ENCODE data around the gene ANKRD26.

Gene ANKRD26

GRCh38 chr10:27020243-27020642, 80.1 kb downstream of the ANKRD26 start:
- Histone ChIP-seq H3K4me1 (ENCODE audit: control insufficient read depth, insufficient read depth, low read length) (no peaks in the 10 kb centered on the region), H3K9me3 (ENCODE audit: control insufficient read depth, insufficient read depth, low read depth, low read length) (no peaks in the 10 kb centered on the region), H3K36me3 (ENCODE audit: control insufficient read depth in 2 of 2, insufficient read depth in 1 of 2, low read length in 2 of 2) (peaks cover 25 to 29% of the 10 kb centered on the region in 2 experiments), H3K27ac (ENCODE audit: extremely low read depth, low read depth, low read length) (no peak overlapping the region), H3K4me3 (ENCODE audit: low read depth, low read length) (no peak overlapping the region)
- no peak for TF ChIP-seq ZNF223 (tag by site-specific recombination; IDR thresholded peaks at IDR 0.05)
- TF ChIP-seq ZNF571 (tag by site-specific recombination; IDR thresholded peaks at IDR 0.05): no peak
- no peak for TF ChIP-seq HOXA7 (CRISPR knock-in tag; IDR thresholded peaks at IDR 0.05; ENCODE audit: borderline replicate concordance)
- TF ChIP-seq ZNF548 (tag by site-specific recombination; IDR thresholded peaks at IDR 0.05): no peak
- TF ChIP-seq ZNF585B (tag by site-specific recombination; IDR thresholded peaks at IDR 0.05): no peak
- no peak for TF ChIP-seq ZNF18 (tag by site-specific recombination; IDR thresholded peaks at IDR 0.05)
- TF ChIP-seq ZFP69B (tag by site-specific recombination; IDR thresholded peaks at IDR 0.05): no peak
- no peak for TF ChIP-seq ZNF600 (tag by site-specific recombination; IDR thresholded peaks at IDR 0.05)
- no peak for TF ChIP-seq ZNF645 (tag by site-specific recombination; IDR thresholded peaks at IDR 0.05)
- no peak for TF ChIP-seq ZNF114 (tag by site-specific recombination; IDR thresholded peaks at IDR 0.05)
- CTCF ChIA-PET: no interaction called here
- POLR2A ChIA-PET: no interaction called here

- no peak overlapping the region for H3K27ac ChIP-seq (ENCODE audit: extremely low read depth, low read depth, low read length)
- H3K4me1 ChIP-seq (ENCODE audit: control insufficient read depth, insufficient read depth, low read length): no peaks in the 10 kb centered on the region
- CTCF ChIA-PET: no interaction called here
- TF ChIP-seq CTCF (tag by site-specific recombination; IDR thresholded peaks at IDR 0.05) (no peak), ZNF114 (tag by site-specific recombination; IDR thresholded peaks at IDR 0.05) (no peak), ZNF239 (tag by site-specific recombination; IDR thresholded peaks at IDR 0.05) (no peak), ZNF354C (tag by site-specific recombination; IDR thresholded peaks at IDR 0.05; ENCODE audit: borderline replicate concordance, low read depth) (no peak), ZNF24 (tag by site-specific recombination; IDR thresholded peaks at IDR 0.05) (no peak)
- H3K4me3 ChIP-seq (ENCODE audit: low read depth, low read length): no peak overlapping the region
- H3K9me3 ChIP-seq (ENCODE audit: control insufficient read depth, insufficient read depth, low read depth, low read length): no peaks in the 10 kb centered on the region
- POLR2A ChIA-PET: no interaction called here
- peaks cover 21 to 29% of the 10 kb centered on the region in 2 experiments for H3K36me3 ChIP-seq (ENCODE audit: control insufficient read depth in 2 of 2, insufficient read depth in 1 of 2, low read length in 2 of 2)
Measured at GRCh38 chr10:27019827-27020226, 80.5 kb downstream of the ANKRD26 start.

- ChIA-PET CTCF (no interaction called here), POLR2A (no interaction called here)
- Histone ChIP-seq H3K27ac (ENCODE audit: extremely low read depth, low read depth, low read length) (no peak overlapping the region), H3K4me3 (ENCODE audit: low read depth, low read length) (no peak overlapping the region), H3K9me3 (ENCODE audit: control insufficient read depth, insufficient read depth, low read depth, low read length) (no peaks in the 10 kb centered on the region), H3K4me1 (ENCODE audit: control insufficient read depth, insufficient read depth, low read length) (no peaks in the 10 kb centered on the region), H3K36me3 (ENCODE audit: control insufficient read depth in 2 of 2, insufficient read depth in 1 of 2, low read length in 2 of 2) (peaks cover 0 to 12% of the 10 kb centered on the region in 2 experiments; a peak in 1 of 3 replicates)
- TF ChIP-seq ZNF645 (tag by site-specific recombination; IDR thresholded peaks at IDR 0.05) (no peak), ZNF654 (tag by site-specific recombination; IDR thresholded peaks at IDR 0.05; ENCODE audit: low read depth) (no peak), ZNF623 (tag by site-specific recombination; IDR thresholded peaks at IDR 0.05) (no peak), ZNF24 (tag by site-specific recombination; IDR thresholded peaks at IDR 0.05) (no peak), GFI1B (tag by site-specific recombination; IDR thresholded peaks at IDR 0.05) (no peak), ZNF37A (tag by site-specific recombination; IDR thresholded peaks at IDR 0.05) (no peak), ZNF2 (tag by site-specific recombination; IDR thresholded peaks at IDR 0.05) (no peak), ZNF501 (tag by site-specific recombination; IDR thresholded peaks at IDR 0.05) (no peak), ZNF776 (tag by site-specific recombination; IDR thresholded peaks at IDR 0.05; ENCODE audit: borderline replicate concordance) (no peak), ZNF777 (tag by site-specific recombination; IDR thresholded peaks at IDR 0.05; ENCODE audit: borderline replicate concordance) (no peak), ZNF768 (tag by site-specific recombination; IDR thresholded peaks at IDR 0.05) (no peak), ZNF223 (tag by site-specific recombination; IDR thresholded peaks at IDR 0.05) (no peak), ZNF280C (tag by site-specific recombination; IDR thresholded peaks at IDR 0.05) (no peak), ZNF335 (tag by site-specific recombination; conservative IDR thresholded peaks at IDR 0.05) (no peak), ZNF140 (tag by site-specific recombination; IDR thresholded peaks at IDR 0.05) (no peak)
Measured at GRCh38 chr10:26997610-26998009, 102.7 kb downstream of the ANKRD26 start.

Data from HEK293 (cell line).